Fibroblast of mammary gland (primary cell): Measurements from ENCODE around the gene TRIM15.

Source experiments
- DNase-seq: peaks from one replicate; pipeline ENCODE4 v3.0.0-alpha.2; 2010; ENCODE audit warnings: low read depth
- H3K4me3 ChIP-seq: 2 replicates; pipeline ENCODE4 v1.5.1; 2011; ENCODE audit warnings: low read depth, mild to moderate bottlenecking, low read length, moderate library complexity; ENCODE audit not compliant: control insufficient read depth
- TF ChIP-seq, protein P1 (sequence below): conservative IDR thresholded peaks from 2 replicates; pipeline ENCODE4 v1.5.1; 2011; ENCODE audit warnings: low read depth, low read length, inconsistent platforms; ENCODE audit not compliant: control insufficient read depth, insufficient read depth

Gene TRIM15

GRCh38 chr6:30145818-30146217, 17.5 kb upstream of the TRIM15 start:
- DNase-seq: no peak
- TF ChIP-seq, protein P1, sequence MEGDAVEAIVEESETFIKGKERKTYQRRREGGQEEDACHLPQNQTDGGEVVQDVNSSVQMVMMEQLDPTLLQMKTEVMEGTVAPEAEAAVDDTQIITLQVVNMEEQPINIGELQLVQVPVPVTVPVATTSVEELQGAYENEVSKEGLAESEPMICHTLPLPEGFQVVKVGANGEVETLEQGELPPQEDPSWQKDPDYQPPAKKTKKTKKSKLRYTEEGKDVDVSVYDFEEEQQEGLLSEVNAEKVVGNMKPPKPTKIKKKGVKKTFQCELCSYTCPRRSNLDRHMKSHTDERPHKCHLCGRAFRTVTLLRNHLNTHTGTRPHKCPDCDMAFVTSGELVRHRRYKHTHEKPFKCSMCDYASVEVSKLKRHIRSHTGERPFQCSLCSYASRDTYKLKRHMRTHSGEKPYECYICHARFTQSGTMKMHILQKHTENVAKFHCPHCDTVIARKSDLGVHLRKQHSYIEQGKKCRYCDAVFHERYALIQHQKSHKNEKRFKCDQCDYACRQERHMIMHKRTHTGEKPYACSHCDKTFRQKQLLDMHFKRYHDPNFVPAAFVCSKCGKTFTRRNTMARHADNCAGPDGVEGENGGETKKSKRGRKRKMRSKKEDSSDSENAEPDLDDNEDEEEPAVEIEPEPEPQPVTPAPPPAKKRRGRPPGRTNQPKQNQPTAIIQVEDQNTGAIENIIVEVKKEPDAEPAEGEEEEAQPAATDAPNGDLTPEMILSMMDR: no peak
- no peak overlapping the region for H3K4me3 ChIP-seq

DNA sequence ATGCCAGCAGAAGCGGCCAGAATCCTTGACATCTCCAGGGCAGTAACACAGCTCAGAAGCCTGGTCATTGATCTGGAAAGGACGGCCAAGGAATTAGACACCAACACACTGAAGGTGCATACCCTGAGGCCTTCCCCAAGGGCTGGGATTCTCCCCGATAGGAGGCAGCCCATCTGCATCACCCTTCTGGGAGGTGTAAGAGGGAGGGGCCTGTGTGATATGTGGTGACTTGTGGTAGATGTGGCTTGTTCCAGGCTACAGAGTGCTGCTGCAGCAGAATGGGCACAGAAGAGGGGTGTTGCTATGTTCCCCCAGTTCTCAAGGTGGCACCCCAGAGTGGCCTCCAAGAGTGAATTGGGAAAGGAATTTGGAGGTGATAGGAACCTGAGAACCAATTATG, 16.2 kb upstream of the TRIM15 start:
- H3K4me3 ChIP-seq: no peak overlapping the region
- DNase-seq: no peak
- TF ChIP-seq, protein P1: no peak

- no peak overlapping the region for H3K4me3 ChIP-seq
- TF ChIP-seq, protein P1: no peak
- DNase-seq: no peak
Observed at GRCh38 chr6:30149234-30149633, 14.1 kb upstream of the TRIM15 start.

DNA sequence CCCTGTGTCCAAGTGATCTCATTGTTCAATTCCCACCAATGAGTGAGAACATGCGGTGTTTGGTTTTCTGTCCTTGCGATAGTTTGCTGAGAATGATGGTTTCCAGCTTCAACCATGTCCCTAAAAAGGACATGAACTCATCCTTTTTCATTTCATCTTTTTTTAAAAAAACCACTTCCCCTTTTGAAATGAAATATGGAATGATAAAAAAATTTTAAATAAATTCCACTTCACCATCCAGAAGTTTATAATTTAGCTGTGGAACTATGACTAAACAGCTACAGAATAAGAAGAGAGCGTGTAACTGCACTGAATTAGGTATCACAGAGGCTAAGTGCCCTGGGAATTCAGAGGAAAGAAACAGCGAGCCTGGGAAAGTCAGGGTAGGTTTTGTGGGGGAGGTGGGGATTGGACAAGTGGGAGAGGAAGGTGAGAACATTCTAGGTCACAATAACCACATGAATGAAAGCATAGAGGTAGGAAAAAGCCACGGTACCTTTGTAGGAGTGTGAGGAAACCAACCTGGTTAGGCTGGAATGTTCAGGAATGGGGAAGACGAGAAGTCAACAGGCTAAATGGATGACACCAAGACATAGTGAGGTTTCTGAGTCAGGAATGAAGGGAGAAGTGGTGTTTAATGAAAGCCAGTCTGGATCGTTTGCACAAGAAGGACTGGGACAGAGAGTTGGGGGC, 13.3 kb upstream of the TRIM15 start:
- TF ChIP-seq, protein P1: no peak
- H3K4me3 ChIP-seq: no peak overlapping the region
- DNase-seq: no peak

- DNase-seq: no peak
- H3K4me3 ChIP-seq: no peak overlapping the region
- TF ChIP-seq, protein P1: no peak
Observed at GRCh38 chr6:30150671-30151395, 12.5 kb upstream of the TRIM15 start.

DNA sequence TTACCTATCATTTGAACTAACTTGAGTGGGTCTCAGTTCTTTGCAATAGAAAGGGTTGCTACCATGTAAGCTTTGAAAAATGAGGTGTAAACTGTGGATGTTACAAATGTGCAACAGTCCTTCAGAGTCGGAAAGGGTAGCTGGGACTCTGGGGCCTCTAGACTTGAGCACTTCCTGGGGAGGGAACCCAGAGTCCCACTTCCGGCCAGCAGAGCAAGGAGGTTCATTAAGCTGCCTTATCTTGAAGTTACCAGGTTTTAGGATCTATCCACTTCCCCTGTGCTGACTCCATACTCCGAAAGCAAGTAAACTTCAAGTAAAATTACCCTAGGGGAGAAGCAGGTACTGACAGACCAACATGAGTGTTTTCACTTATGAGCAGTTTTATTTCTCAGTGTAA, 11.8 kb upstream of the TRIM15 start:
- no peak overlapping the region for H3K4me3 ChIP-seq
- TF ChIP-seq, protein P1: no peak
- no peak for DNase-seq
